Mucosa of descending colon (tissue), 3 donors: ENCODE measurements around the gene C11orf98. TPM values are rescaled to one million over a fixed set of nuclear protein-coding genes. Genes with fewer than 3 reads are reported as not detected.
"Not testable (repeated sequence)": the region's sequence is repeated elsewhere in the genome, so short reads cannot be mapped to it uniquely, and the experiment has no call there.

ENCODE experiments used
- ATAC-seq: fragments of 200-7000 bp; cut with Tn5 transposase; one replicate; pipeline ENCODE4 v1.9.1; 2020; ENCODE audit warnings: mild to moderate bottlenecking, moderate library complexity
- DNase-seq, 3 donors: peaks; one replicate each; pipeline ENCODE4 v3.0.0-alpha.2; 2020
- H3K36me3 ChIP-seq: fragments of 200-600 bp; one replicate; pipeline ENCODE4 v1.8.0; 2021; ENCODE audit warnings: low read depth, mild to moderate bottlenecking
- H3K4me1 ChIP-seq: fragments of 200-600 bp; one replicate; pipeline ENCODE4 v1.8.0; 2021; ENCODE audit warnings: low read depth, mild to moderate bottlenecking
- H3K4me3 ChIP-seq: fragments of 200-600 bp; one replicate; pipeline ENCODE4 v1.8.0; 2021; ENCODE audit warnings: mild to moderate bottlenecking
- H3K9me3 ChIP-seq: fragments of 200-600 bp; one replicate; pipeline ENCODE4 v1.8.0; 2021; ENCODE audit warnings: mild to moderate bottlenecking
- CTCF ChIP-seq: fragments of 200-600 bp; IDR thresholded peaks from one replicate; pipeline ENCODE4 v1.8.0; 2022; ENCODE audit warnings: antibody characterized with exemption, mild to moderate bottlenecking
- intact Hi-C, 2 donors: fragments of 100-400 bp; cut with DNase I in 1 of 2; cut with micrococcal nuclease in 1 of 2; formaldehyde crosslinking; loops; one replicate each; pipeline versions ENCODE4 v1.11.0 to v1.11.1; 2022; cut with DNase I, micrococcal nuclease
- total RNA-seq, 3 donors: library from RNA; stranded (reverse); fragmentation: NEBNext Ultra II Directional in 2 of 3; extraction: Animal tissue kit (Norgen Biotek cat#: 25700) in 2 of 3; gene quantifications; one replicate each; pipeline versions ENCODE4 v1.2.1 to v1.2.4, GENCODE V29; 2021 to 2023
- donor health status: DM: no; HTN: no; CAD: no; lungs with moderate emphysema.
- donor health status: DM: no; HTN: no; CAD: no.
- donor health status: DM: no; HTN: yes; CAD: no.

C11orf98 gene
- total RNA-seq, 3 donors from 2014 or later = 39.7 to 54.2 (median 53.1) TPM

GRCh38 chr11:62678770-62679696, 14.0 kb upstream of the C11orf98 start, which contains the start of gene UBXN1:
Gene UBXN1, minus strand, starts transcription at chr11:62679073. Its CDS starts 150 bp downstream, at chr11:62678923.
- Histone ChIP-seq H3K9me3 (no peaks in the 10 kb centered on the region), H3K4me1 (peaks cover 19% of the 10 kb centered on the region), H3K4me3 (peak within 1 kb of the TSS; percentile 99), H3K36me3 (no peaks in the 10 kb centered on the region)
- DNase-seq (peak; percentile 90 to 94 (median 93)), ATAC-seq (peak; percentile 91)
- intact Hi-C loops = no loop called here
- no peak for TF ChIP-seq CTCF

DNA sequence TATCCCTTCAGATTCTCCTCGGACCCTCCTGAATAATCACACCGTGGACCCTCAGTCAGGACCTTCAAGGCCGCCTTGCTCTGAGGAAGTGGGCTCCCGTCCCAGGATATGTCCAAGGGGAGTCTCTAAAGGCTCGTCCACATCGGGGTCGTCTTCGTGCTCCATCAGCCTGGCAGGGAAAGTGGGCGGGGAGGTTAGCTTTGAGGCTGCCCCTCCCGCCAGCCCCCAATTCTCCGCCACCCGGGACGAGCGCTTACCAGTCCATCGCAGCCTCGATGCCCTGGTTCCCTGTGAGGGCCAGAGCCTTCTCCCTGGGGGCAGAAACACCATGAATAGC, 13.4 kb upstream of the C11orf98 start:
- peak; percentile 26 for ATAC-seq
- no peak for DNase-seq
- intact Hi-C loops = no loop called here

GRCh38 chr11:62677714-62678113, 12.7 kb upstream of the C11orf98 start:
- H3K36me3 ChIP-seq = no peaks in the 10 kb centered on the region

More for the DNA sequence above, 13.4 kb upstream of the C11orf98 start:
- no peaks in the 10 kb centered on the region for H3K9me3 ChIP-seq
- H3K36me3 ChIP-seq = no peaks in the 10 kb centered on the region
- H3K4me3 ChIP-seq = peak overlapping the region; percentile 99
- TF ChIP-seq CTCF = no peak
- peaks cover 21% of the 10 kb centered on the region for H3K4me1 ChIP-seq

DNA sequence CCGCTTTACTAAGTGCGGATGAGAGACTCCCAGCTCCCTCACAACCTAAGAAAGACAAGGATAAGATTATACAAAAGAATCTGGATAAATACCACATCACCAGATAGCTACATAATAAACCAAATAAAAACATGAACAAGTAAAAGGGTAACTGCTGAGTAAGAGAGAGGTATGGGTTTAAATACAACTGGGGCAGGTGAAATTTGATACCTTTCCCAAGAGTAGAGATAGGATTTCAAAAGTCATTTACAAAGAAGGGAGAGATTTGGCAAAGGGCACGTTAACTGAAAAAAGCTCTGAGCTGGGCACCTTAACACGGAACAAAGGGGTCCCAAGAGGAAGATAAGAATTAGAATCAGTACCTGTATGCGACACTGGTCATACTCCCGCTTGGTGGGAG, 12.1 kb upstream of the C11orf98 start:
- no peak for TF ChIP-seq CTCF
- H3K4me3 ChIP-seq = no peak overlapping the region
- no peak for ATAC-seq
- no peaks in the 10 kb centered on the region for H3K36me3 ChIP-seq
- no peak for DNase-seq
- no peaks in the 10 kb centered on the region for H3K9me3 ChIP-seq
- H3K4me1 ChIP-seq = peaks cover 31% of the 10 kb centered on the region
- intact Hi-C loops = no loop called here

More at GRCh38 chr11:62677714-62678113, 12.7 kb upstream of the C11orf98 start:
- no peaks in the 10 kb centered on the region for H3K9me3 ChIP-seq
- intact Hi-C loops = no loop called here
- H3K4me3 ChIP-seq = no peak overlapping the region
- no peak for TF ChIP-seq CTCF
- peaks cover 28% of the 10 kb centered on the region for H3K4me1 ChIP-seq
- peak in 1 of 3 donors; percentile 41 for DNase-seq
- ATAC-seq = no peak

GRCh38 chr11:62676698-62677097, 11.7 kb upstream of the C11orf98 start:
- TF ChIP-seq CTCF = no peak
- Histone ChIP-seq H3K4me3 (no peak overlapping the region), H3K9me3 (no peaks in the 10 kb centered on the region), H3K4me1 (peaks cover 31% of the 10 kb centered on the region), H3K36me3 (no peaks in the 10 kb centered on the region)
- DNase-seq (peak in 1 of 3 donors; percentile 47), ATAC-seq (no peak)
- intact Hi-C loops = no loop called here

- intact Hi-C loops, H3K36me3 ChIP-seq, H3K4me3 ChIP-seq, ATAC-seq, H3K9me3 ChIP-seq: not testable (repeated sequence)
- H3K4me1 ChIP-seq = peaks cover 38% of the 10 kb centered on the region
- peak in 1 of 3 donors; percentile 16 for DNase-seq
Observed at GRCh38 chr11:62675415-62675814, 10.4 kb upstream of the C11orf98 start.
